Trophoblast cell (in vitro differentiated cells and primary cell): ENCODE data around the gene SEL1L.

Source experiments
- DNase-seq, 2 donors: peaks; one replicate each; pipeline ENCODE4 v3.0.0-alpha.2; 2016
- H2AFZ ChIP-seq: 2 replicates; pipeline ENCODE4 v1.6.1; 2013; ENCODE audit warnings: low read length, moderate library complexity, mild to moderate bottlenecking; ENCODE audit not compliant: insufficient read depth, poor library complexity
- H2AK5ac ChIP-seq: 2 replicates; pipeline ENCODE4 v1.6.1; 2013; ENCODE audit warnings: mild to moderate bottlenecking, low read length
- H2BK120ac ChIP-seq: 2 replicates; pipeline ENCODE4 v1.6.1; 2013; ENCODE audit warnings: low read length, mild to moderate bottlenecking, moderate library complexity; ENCODE audit not compliant: insufficient read depth, poor library complexity
- H2BK12ac ChIP-seq: 2 replicates; pipeline ENCODE4 v1.6.1; 2013; ENCODE audit warnings: mild to moderate bottlenecking, low read length, moderate library complexity
- H2BK5ac ChIP-seq: 2 replicates; pipeline ENCODE4 v1.6.1; 2013; ENCODE audit warnings: low read length, low read depth, moderate library complexity, mild to moderate bottlenecking; ENCODE audit not compliant: poor library complexity
- H3K14ac ChIP-seq: 2 replicates; pipeline ENCODE4 v1.6.1; 2013; ENCODE audit warnings: mild to moderate bottlenecking, low read length
- H3K18ac ChIP-seq: 2 replicates; pipeline ENCODE4 v1.6.1; 2013; ENCODE audit warnings: mild to moderate bottlenecking, low read length
- H3K23ac ChIP-seq: 2 replicates; pipeline ENCODE4 v1.6.1; 2013; ENCODE audit warnings: low read length
- H3K27ac ChIP-seq: 2 replicates; pipeline ENCODE4 v1.5.1; 2013; ENCODE audit warnings: low read depth, mild to moderate bottlenecking, inconsistent platforms, low read length, moderate library complexity
- H3K27me3 ChIP-seq: 2 replicates; pipeline ENCODE4 v1.6.1; 2013; ENCODE audit warnings: inconsistent platforms, mild to moderate bottlenecking, low read length, moderate library complexity; ENCODE audit not compliant: insufficient read depth
- H3K36me3 ChIP-seq, 2 experiments: 1 replicate in 1 of 2; 2 replicates in 1 of 2; pipeline ENCODE4 v1.6.1; 2013; ENCODE audit warnings: low read length in 2 of 2, mild to moderate bottlenecking in 2 of 2, moderate library complexity in 1 of 2; ENCODE audit not compliant: insufficient read depth in 2 of 2, control insufficient read depth in 1 of 2
- H3K4ac ChIP-seq: 2 replicates; pipeline ENCODE4 v1.6.1; 2013; ENCODE audit warnings: low read depth, mild to moderate bottlenecking, low read length, moderate library complexity
- H3K4me1 ChIP-seq, 2 experiments: 1 replicate in 1 of 2; 2 replicates in 1 of 2; pipeline ENCODE4 v1.6.1; 2013; ENCODE audit warnings: low read length in 2 of 2, mild to moderate bottlenecking in 2 of 2, moderate library complexity in 1 of 2; ENCODE audit not compliant: insufficient read depth in 2 of 2, control insufficient read depth in 1 of 2
- H3K4me2 ChIP-seq: 2 replicates; pipeline ENCODE4 v1.6.1; 2013; ENCODE audit warnings: inconsistent platforms, mild to moderate bottlenecking, low read length, moderate library complexity
- H3K4me3 ChIP-seq: 2 replicates; pipeline ENCODE4 v1.5.1; 2013; ENCODE audit warnings: mild to moderate bottlenecking, low read depth, low read length, inconsistent platforms
- H3K79me1 ChIP-seq: one replicate; pipeline ENCODE4 v1.6.1; 2013; ENCODE audit warnings: low read length
- H3K79me2 ChIP-seq: 2 replicates; pipeline ENCODE4 v1.6.1; 2013; ENCODE audit warnings: low read length, mild to moderate bottlenecking; ENCODE audit not compliant: control insufficient read depth, insufficient read depth, poor library complexity
- H3K9ac ChIP-seq: 2 replicates; pipeline ENCODE4 v1.6.1; 2013; ENCODE audit warnings: mild to moderate bottlenecking, low read length
- H3K9me3 ChIP-seq: 2 replicates; pipeline ENCODE4 v1.6.1; 2013; ENCODE audit warnings: low read depth, mild to moderate bottlenecking, control low read depth, inconsistent platforms, low read length; ENCODE audit not compliant: insufficient read depth
- H4K12ac ChIP-seq: 2 replicates; pipeline ENCODE4 v1.6.1; 2013; ENCODE audit warnings: low read depth, mild to moderate bottlenecking, low read length, moderate library complexity
- H4K8ac ChIP-seq: 2 replicates; pipeline ENCODE4 v1.6.1; 2013; ENCODE audit warnings: low read depth, mild to moderate bottlenecking, low read length, moderate library complexity
- H4K91ac ChIP-seq: one replicate; pipeline ENCODE4 v1.6.1; 2013; ENCODE audit warnings: low read depth, mild to moderate bottlenecking, low read length, moderate library complexity
- WGBS: extraction: QIAGEN DNeasy Blood & Tissue Kit; methylation state at CpG from one replicate; pipeline ENCODE4 v1.1.7; 2013; ENCODE audit warnings: missing lambda C conversion rate; ENCODE audit not compliant: insufficient read length, insufficient coverage; ENCODE audit errors: extremely low coverage; 5-methylcytosine and 5-hydroxymethylcytosine counted together

Gene SEL1L

DNA sequence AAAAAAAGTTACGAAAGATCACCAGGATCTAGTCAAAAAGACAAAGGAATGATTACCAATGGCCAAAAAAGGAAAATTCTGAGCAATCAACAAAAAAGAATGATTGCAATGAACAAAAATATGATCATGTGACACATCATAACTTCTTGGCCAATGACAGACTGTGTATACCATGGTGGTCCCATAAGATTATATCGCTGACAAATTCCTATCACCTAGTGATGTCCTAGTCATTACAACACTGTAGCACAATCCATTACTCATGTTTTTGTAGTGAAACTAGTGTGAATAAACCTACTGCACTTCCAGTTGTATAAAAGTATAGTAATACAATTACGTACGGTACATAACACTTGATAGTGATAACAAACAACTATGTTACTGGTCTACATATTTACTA, 12.3 kb downstream of the SEL1L start:
- Histone ChIP-seq H4K12ac (no peak overlapping the region), H2AFZ (no peak overlapping the region), H3K9me3 (no peaks in the 10 kb centered on the region), H3K18ac (no peak overlapping the region), H4K8ac (no peak overlapping the region), H3K79me1 (no peaks in the 10 kb centered on the region), H3K23ac (no peak overlapping the region), H3K27me3 (no peaks in the 10 kb centered on the region), H3K79me2 (no peaks in the 10 kb centered on the region), H2AK5ac (no peak overlapping the region), H2BK120ac (no peak overlapping the region), H2BK5ac (no peak overlapping the region), H3K9ac (no peak overlapping the region), H3K36me3 (peaks cover 3 to 6% of the 10 kb centered on the region in 2 experiments), H3K27ac (no peak overlapping the region), H3K4me1 (peaks cover 5% of the 10 kb centered on the region in 2 experiments), H3K4ac (no peak overlapping the region), H3K4me2 (no peak overlapping the region), H4K91ac (no peak overlapping the region), H2BK12ac (no peak overlapping the region), H3K4me3 (no peak overlapping the region), H3K14ac (no peak overlapping the region)
- no CpG with 5 or more reads among the region's 4 CpGs for WGBS
- DNase-seq: peak; percentile 33 to 93

DNA sequence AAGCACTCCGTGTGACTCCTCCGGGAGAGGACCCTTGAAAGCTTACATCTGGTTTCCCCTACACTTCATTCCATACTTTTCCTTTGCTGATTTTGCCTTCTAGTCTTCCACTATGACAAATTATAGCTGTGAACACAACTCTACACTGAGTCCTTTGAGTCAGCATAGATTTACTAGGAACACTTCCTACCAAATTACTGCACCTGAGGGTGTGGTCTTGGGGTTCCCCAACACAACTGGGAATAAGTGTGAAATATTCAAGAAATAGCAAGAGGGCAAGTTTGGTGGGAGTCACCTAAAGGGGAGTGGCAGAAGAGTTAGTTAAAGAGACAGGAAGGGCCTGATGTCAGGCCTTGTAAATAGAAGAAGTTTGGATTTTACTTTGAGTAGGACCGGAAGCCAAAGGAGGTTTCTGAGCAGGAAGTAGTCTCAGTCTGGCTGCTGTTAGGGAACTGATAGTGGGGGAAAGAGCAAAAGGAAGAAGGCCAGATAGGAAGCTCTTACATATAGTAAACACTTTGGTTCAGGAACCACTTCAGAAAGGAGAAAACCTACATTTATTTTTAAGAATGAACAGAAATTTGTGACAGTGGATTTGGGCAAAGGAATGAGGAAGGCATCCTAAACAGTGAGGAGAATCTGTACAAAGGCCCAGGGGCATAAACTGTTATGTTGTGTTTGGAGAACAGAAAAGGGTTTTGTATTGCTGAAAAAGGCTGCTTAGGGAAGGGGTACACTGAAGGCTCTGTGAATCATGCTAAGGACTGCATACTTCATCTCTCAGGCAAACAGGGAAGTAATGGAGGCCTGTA, 14.2 kb downstream of the SEL1L start:
- Histone ChIP-seq H4K8ac (no peak overlapping the region), H2BK120ac (no peak overlapping the region), H3K36me3 (peaks cover 2 to 4% of the 10 kb centered on the region in 2 experiments), H4K91ac (no peak overlapping the region), H2BK12ac (no peak overlapping the region), H2BK5ac (no peak overlapping the region), H3K79me2 (no peaks in the 10 kb centered on the region), H3K9me3 (no peaks in the 10 kb centered on the region), H4K12ac (no peak overlapping the region), H2AFZ (no peak overlapping the region), H3K4me3 (no peak overlapping the region), H3K79me1 (no peaks in the 10 kb centered on the region), H3K23ac (no peak overlapping the region), H3K9ac (no peak overlapping the region), H2AK5ac (no peak overlapping the region), H3K14ac (no peak overlapping the region), H3K4me2 (no peak overlapping the region), H3K27ac (no peak overlapping the region), H3K27me3 (no peaks in the 10 kb centered on the region), H3K4ac (no peak overlapping the region), H3K4me1 (peaks cover 5% of the 10 kb centered on the region in 2 experiments), H3K18ac (no peak overlapping the region)
- no CpG with 5 or more reads among the region's 3 CpGs for WGBS
- no peak for DNase-seq

GRCh38 chr14:81517798-81518398, 15.8 kb downstream of the SEL1L start:
- Histone ChIP-seq H3K27ac (no peak overlapping the region), H3K4me1 (peaks cover 3 to 5% of the 10 kb centered on the region in 2 experiments)
- no CpG with 5 or more reads among the region's 7 CpGs for WGBS

GRCh38 chr14:81516986-81517797, 16.5 kb downstream of the SEL1L start:
- Histone ChIP-seq H3K4me1 (peaks cover 3 to 5% of the 10 kb centered on the region in 2 experiments), H2AK5ac (no peak overlapping the region), H3K23ac (no peak overlapping the region), H3K27ac (no peak overlapping the region), H3K18ac (no peak overlapping the region), H3K36me3 (peaks cover 10% of the 10 kb centered on the region in 2 experiments), H3K27me3 (no peaks in the 10 kb centered on the region), H3K79me1 (no peaks in the 10 kb centered on the region), H4K12ac (no peak overlapping the region), H3K9me3 (no peaks in the 10 kb centered on the region), H4K8ac (peak overlapping the region; percentile 7), H3K4ac (no peak overlapping the region), H3K4me3 (no peak overlapping the region), H3K79me2 (no peaks in the 10 kb centered on the region), H2BK5ac (no peak overlapping the region), H3K14ac (no peak overlapping the region), H2BK120ac (no peak overlapping the region), H2BK12ac (no peak overlapping the region), H3K9ac (no peak overlapping the region), H3K4me2 (no peak overlapping the region), H2AFZ (no peak overlapping the region), H4K91ac (no peak overlapping the region)
- WGBS: no CpG with 5 or more reads among the region's 2 CpGs
- no peak for DNase-seq

More at GRCh38 chr14:81517798-81518398, 15.8 kb downstream of the SEL1L start:
- no peaks in the 10 kb centered on the region for H3K79me1 ChIP-seq
- H3K27me3 ChIP-seq: no peaks in the 10 kb centered on the region
- peaks cover 10% of the 10 kb centered on the region in 2 experiments for H3K36me3 ChIP-seq
- H3K4me3 ChIP-seq: no peak overlapping the region
- no peak overlapping the region for H3K18ac ChIP-seq
- no peak overlapping the region for H3K4me2 ChIP-seq
- no peak overlapping the region for H3K23ac ChIP-seq
- DNase-seq: no peak
- H2BK120ac ChIP-seq: no peak overlapping the region
- no peak overlapping the region for H2AK5ac ChIP-seq
- no peaks in the 10 kb centered on the region for H3K9me3 ChIP-seq
- H2AFZ ChIP-seq: no peak overlapping the region
- no peak overlapping the region for H4K8ac ChIP-seq
- H4K91ac ChIP-seq: no peak overlapping the region
- no peak overlapping the region for H2BK12ac ChIP-seq
- no peak overlapping the region for H3K4ac ChIP-seq
- H3K14ac ChIP-seq: no peak overlapping the region
- H4K12ac ChIP-seq: no peak overlapping the region
- H2BK5ac ChIP-seq: no peak overlapping the region
- H3K79me2 ChIP-seq: no peaks in the 10 kb centered on the region
- H3K9ac ChIP-seq: no peak overlapping the region
